NCI-H2227 treated with DMSO at 0.1 percent for 48 hours (cell line): ENCODE results near the gene NBDY.

ENCODE experiments used
- DNase-seq: peaks from one replicate; lab custom pipeline; 2025; lab: John Stamatoyannopoulos, UW

The NBDY gene

GRCh38 chrX:56785442-56785841, 56.4 kb downstream of the NBDY start:
- no peak for DNase-seq

GRCh38 chrX:56786889-56787733, 58.1 kb downstream of the NBDY start:
- no peak for DNase-seq

- DNase-seq: no peak
These were observed 58.7 kb downstream of the NBDY start for GRCh38 chrX:56787734-56788152.

GRCh38 chrX:56788229-56788628, 59.2 kb downstream of the NBDY start:
- no peak for DNase-seq

GRCh38 chrX:56788717-56789122, 59.7 kb downstream of the NBDY start:
- DNase-seq: peak; percentile 9

GRCh38 chrX:56789518-56790070, 60.6 kb downstream of the NBDY start:
- no peak for DNase-seq

- no peak for DNase-seq
These were observed 61.7 kb downstream of the NBDY start for GRCh38 chrX:56790778-56791177.

- no peak for DNase-seq
These were observed 62.4 kb downstream of the NBDY start for GRCh38 chrX:56791456-56791855.

- no peak for DNase-seq
These were observed 63.4 kb downstream of the NBDY start for GRCh38 chrX:56792270-56793111.

GRCh38 chrX:56793112-56793430, 64.0 kb downstream of the NBDY start:
- no peak for DNase-seq

GRCh38 chrX:56793521-56794320, 64.7 kb downstream of the NBDY start:
- no peak for DNase-seq

- no peak for DNase-seq
These were observed 65.6 kb downstream of the NBDY start for GRCh38 chrX:56794404-56795230.

GRCh38 chrX:56795309-56795868, 66.3 kb downstream of the NBDY start:
- DNase-seq: no peak

- DNase-seq: no peak
These were observed 67.8 kb downstream of the NBDY start for GRCh38 chrX:56796641-56797395.

- no peak for DNase-seq
These were observed 68.7 kb downstream of the NBDY start for GRCh38 chrX:56797574-56798338.

GRCh38 chrX:56798339-56798711, 69.3 kb downstream of the NBDY start:
- DNase-seq: no peak

- no peak for DNase-seq
These were observed 70.1 kb downstream of the NBDY start for GRCh38 chrX:56798866-56799758.

GRCh38 chrX:56800307-56800706, 71.3 kb downstream of the NBDY start:
- no peak for DNase-seq
